ENCODE results near the gene RSRC2.

GRCh38 chr12:122481861-122482260 lies 44.9 kb downstream of the RSRC2 start:
- no peak for TF ChIP-seq NFYB (IDR thresholded peaks at IDR 0.05; ENCODE audit: extremely low read depth, insufficient read length)
- no peak for TF ChIP-seq CEBPB (tag; IDR thresholded peaks at IDR 0.05)
- no peak for TF ChIP-seq SIX5 (IDR thresholded peaks at IDR 0.05; ENCODE audit: borderline replicate concordance in 1 of 2, insufficient read depth in 1 of 2, low read depth in 1 of 2, low read length in 2 of 2)
- TF ChIP-seq CTCF (IDR thresholded peaks at IDR 0.05 in 2 of 3, conservative IDR thresholded peaks at IDR 0.05 in 1 of 3; ENCODE audit: insufficient read depth in 2 of 3, low read depth in 1 of 3, low read length in 3 of 3): no peak
- no peak for TF ChIP-seq JUND (IDR thresholded peaks at IDR 0.05; ENCODE audit: borderline replicate concordance, low read depth, low read length)
- TF ChIP-seq JUND (tag; IDR thresholded peaks at IDR 0.05; ENCODE audit: borderline replicate concordance, low read depth, low read length): no peak
- no peak for TF ChIP-seq SPI1 (IDR thresholded peaks at IDR 0.05; ENCODE audit: borderline replicate concordance, low read depth, low read length)
- TF ChIP-seq POLR2A (conservative IDR thresholded peaks at IDR 0.05): no peak
- TF ChIP-seq FOS (IDR thresholded peaks at IDR 0.05; ENCODE audit: extremely low read depth, insufficient read length): no peak
- TF ChIP-seq, protein P1, sequence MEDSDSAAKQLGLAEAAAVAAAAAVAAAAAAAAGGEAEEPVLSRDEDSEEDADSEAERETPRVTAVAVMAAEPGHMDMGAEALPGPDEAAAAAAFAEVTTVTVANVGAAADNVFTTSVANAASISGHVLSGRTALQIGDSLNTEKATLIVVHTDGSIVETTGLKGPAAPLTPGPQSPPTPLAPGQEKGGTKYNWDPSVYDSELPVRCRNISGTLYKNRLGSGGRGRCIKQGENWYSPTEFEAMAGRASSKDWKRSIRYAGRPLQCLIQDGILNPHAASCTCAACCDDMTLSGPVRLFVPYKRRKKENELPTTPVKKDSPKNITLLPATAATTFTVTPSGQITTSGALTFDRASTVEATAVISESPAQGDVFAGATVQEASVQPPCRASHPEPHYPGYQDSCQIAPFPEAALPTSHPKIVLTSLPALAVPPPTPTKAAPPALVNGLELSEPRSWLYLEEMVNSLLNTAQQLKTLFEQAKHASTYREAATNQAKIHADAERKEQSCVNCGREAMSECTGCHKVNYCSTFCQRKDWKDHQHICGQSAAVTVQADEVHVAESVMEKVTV (CRISPR knock-in tag; IDR thresholded peaks at IDR 0.05): no peak

All from K562 (cell line).